ENCODE measurements around the gene WBP2NL.

The WBP2NL gene

GRCh38 chr22:42074846-42075676 lies 76.5 kb downstream of the WBP2NL start:
- DNase-seq (ENCODE audit: low read depth) = no peak
- H3K4me3 ChIP-seq (ENCODE audit: low read depth, low read length) = no peak overlapping the region
- TF ChIP-seq CTCF (IDR thresholded peaks at IDR 0.05; ENCODE audit: control insufficient read depth, extremely low read depth, insufficient read depth) = no peak

GRCh38 chr22:42076764-42077485 lies 78.3 kb downstream of the WBP2NL start:
- no peak overlapping the region for H3K4me3 ChIP-seq (ENCODE audit: low read depth, low read length)
- DNase-seq (ENCODE audit: low read depth) = no peak
- TF ChIP-seq CTCF (IDR thresholded peaks at IDR 0.05; ENCODE audit: control insufficient read depth, extremely low read depth, insufficient read depth) = no peak

- DNase-seq (ENCODE audit: low read depth) = no peak
- TF ChIP-seq CTCF (IDR thresholded peaks at IDR 0.05; ENCODE audit: control insufficient read depth, extremely low read depth, insufficient read depth) = no peak
- no peak overlapping the region for H3K4me3 ChIP-seq (ENCODE audit: low read depth, low read length)
Measured at GRCh38 chr22:42077486-42078125, 79.0 kb downstream of the WBP2NL start.

Measured in LNCaP clone FGC (cell line).